Immature natural killer cell (primary cell): ENCODE results near the gene UGT1A7. TPM values are rescaled to one million over a fixed set of nuclear protein-coding genes. Genes with fewer than 3 reads are reported as not detected.

Source experiments
- DNase-seq, 3 donors: peaks; one replicate each; pipeline ENCODE4 v3.0.0; 2022; ENCODE audit warnings: mixed read lengths in 1 of 3
- H3K27ac Mint-ChIP-seq, 6 donors: one replicate each; pipeline ENCODE4 v1.8.0; 2020; ENCODE audit warnings: mixed read lengths in 6 of 6, mild to moderate bottlenecking in 5 of 6, inconsistent platforms in 4 of 6, moderate library complexity in 3 of 6
- H3K27me3 Mint-ChIP-seq, 3 donors: one replicate each; pipeline ENCODE4 v1.8.0; 2020 to 2021; ENCODE audit warnings: low read depth in 3 of 3, mild to moderate bottlenecking in 3 of 3, mixed read lengths in 3 of 3, moderate library complexity in 3 of 3, inconsistent platforms in 1 of 3
- H3K36me3 Mint-ChIP-seq, 3 donors: one replicate each; pipeline ENCODE4 v1.8.0; 2020; ENCODE audit warnings: mixed read lengths in 3 of 3, inconsistent platforms in 2 of 3, mild to moderate bottlenecking in 2 of 3
- H3K4me1 Mint-ChIP-seq, 2 donors: one replicate each; pipeline ENCODE4 v1.8.0; 2020; ENCODE audit warnings: inconsistent platforms in 2 of 2, mild to moderate bottlenecking in 2 of 2, mixed read lengths in 2 of 2, moderate library complexity in 1 of 2
- H3K4me3 Mint-ChIP-seq, 5 donors: one replicate each; pipeline ENCODE4 v1.8.0; 2020; ENCODE audit warnings: mild to moderate bottlenecking in 5 of 5, mixed read lengths in 5 of 5, inconsistent platforms in 3 of 5, moderate library complexity in 3 of 5
- H3K9me3 Mint-ChIP-seq, 6 donors: one replicate each; pipeline ENCODE4 v1.8.0; 2020; ENCODE audit warnings: mild to moderate bottlenecking in 6 of 6, mixed read lengths in 6 of 6, inconsistent platforms in 4 of 6, moderate library complexity in 3 of 6
- polyA plus RNA-seq, 3 donors: library from polyadenylated mRNA; unstranded; fragments of 300-500 nt; fragmentation: Illumina TruSeq; gene quantifications; one replicate each; pipeline ENCODE4 v1.2.3, GENCODE V29; 2021

UGT1A7 gene
- polyA plus RNA-seq, 3 donors from 2014 or later = not detected

DNA sequence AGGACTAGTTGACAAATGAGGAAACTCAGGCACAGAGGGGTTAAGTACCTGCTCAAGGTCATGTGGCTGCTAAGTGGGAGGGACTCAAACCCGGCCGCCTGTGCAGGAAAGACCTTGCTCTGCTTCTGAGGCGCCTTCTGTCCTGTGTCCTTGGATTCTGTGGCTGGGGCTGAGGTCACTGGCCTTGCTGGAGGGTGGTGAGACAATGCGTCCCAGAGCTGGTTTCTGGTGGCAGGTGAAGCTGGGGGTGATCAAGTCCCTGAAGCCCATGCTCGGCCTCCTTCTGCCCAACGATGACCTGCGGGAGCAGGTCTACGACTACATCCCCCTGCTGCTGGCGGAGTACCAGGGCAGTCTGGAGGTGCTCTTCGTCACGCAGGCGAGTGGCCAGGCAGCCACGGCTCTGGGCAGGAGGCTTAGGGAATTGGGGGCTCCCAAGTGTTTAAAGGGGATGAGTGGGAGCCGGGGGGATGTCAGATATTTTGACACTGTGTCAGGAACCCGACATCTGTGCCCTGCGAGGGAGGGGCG lies 112.5 kb downstream of the UGT1A7 start:
- no peak for DNase-seq
- Mint-ChIP-seq H3K27ac (no peak overlapping the region), H3K36me3 (no peaks in the 10 kb centered on the region), H3K4me3 (no peak overlapping the region), H3K27me3 (peaks cover 0 to 3% (median 2%) of the 10 kb centered on the region in 3 donors), H3K9me3 (no peaks in the 10 kb centered on the region), H3K4me1 (no peaks in the 10 kb centered on the region)

DNA sequence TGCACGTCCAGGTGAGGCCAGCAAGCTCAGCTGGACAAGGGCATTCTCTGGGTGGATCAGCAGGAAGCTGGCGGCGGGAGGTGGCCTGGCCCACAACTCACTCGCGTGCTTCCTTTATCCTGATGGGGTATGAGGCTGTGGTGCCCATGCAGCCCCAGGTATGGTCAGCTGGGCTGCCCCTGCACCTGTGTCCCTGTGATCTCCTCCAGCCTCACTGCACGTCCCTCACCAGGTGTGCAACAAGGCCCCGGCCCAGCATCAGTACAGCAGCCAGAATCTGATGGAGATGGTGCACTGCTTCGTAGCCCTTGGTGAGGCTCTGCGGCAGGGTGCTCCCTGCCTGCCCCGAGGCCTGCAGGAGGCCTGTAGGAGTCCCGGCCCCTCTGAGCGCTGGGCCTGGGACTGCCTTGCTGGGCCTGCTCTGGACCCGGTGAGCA lies 114.1 kb downstream of the UGT1A7 start:
- H3K9me3 Mint-ChIP-seq = no peaks in the 10 kb centered on the region
- no peak for DNase-seq
- no peak overlapping the region for H3K27ac Mint-ChIP-seq

DNA sequence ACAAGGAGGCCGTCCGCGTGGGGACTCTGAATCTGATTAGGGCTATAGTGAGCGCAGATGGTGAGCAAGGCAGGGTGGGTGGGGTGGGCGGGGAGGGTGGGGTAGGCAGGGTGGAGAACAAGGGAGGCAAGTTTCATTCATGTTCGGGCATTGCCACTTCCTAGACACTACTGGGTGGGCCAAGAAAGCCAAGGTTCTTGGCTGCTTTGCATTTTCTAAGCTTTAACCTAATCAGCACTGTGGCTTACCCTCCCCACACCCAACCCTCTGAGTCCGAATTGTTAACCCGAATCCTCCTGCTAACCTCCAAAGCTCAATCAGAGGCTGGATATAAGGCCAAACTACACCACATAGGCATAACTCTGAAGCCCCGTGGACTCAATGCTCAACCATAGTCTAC lies 114.6 kb downstream of the UGT1A7 start:
- Mint-ChIP-seq H3K36me3 (no peaks in the 10 kb centered on the region), H3K27me3 (peaks cover 0 to 6% (median 2%) of the 10 kb centered on the region in 3 donors), H3K4me1 (no peaks in the 10 kb centered on the region), H3K4me3 (no peak overlapping the region), H3K27ac (no peak overlapping the region), H3K9me3 (no peaks in the 10 kb centered on the region)
- no peak for DNase-seq

More for the DNA sequence above, 114.1 kb downstream of the UGT1A7 start:
- Mint-ChIP-seq H3K27me3 (peaks cover 0 to 6% (median 2%) of the 10 kb centered on the region in 3 donors), H3K36me3 (no peaks in the 10 kb centered on the region), H3K4me1 (no peaks in the 10 kb centered on the region), H3K4me3 (no peak overlapping the region)

DNA sequence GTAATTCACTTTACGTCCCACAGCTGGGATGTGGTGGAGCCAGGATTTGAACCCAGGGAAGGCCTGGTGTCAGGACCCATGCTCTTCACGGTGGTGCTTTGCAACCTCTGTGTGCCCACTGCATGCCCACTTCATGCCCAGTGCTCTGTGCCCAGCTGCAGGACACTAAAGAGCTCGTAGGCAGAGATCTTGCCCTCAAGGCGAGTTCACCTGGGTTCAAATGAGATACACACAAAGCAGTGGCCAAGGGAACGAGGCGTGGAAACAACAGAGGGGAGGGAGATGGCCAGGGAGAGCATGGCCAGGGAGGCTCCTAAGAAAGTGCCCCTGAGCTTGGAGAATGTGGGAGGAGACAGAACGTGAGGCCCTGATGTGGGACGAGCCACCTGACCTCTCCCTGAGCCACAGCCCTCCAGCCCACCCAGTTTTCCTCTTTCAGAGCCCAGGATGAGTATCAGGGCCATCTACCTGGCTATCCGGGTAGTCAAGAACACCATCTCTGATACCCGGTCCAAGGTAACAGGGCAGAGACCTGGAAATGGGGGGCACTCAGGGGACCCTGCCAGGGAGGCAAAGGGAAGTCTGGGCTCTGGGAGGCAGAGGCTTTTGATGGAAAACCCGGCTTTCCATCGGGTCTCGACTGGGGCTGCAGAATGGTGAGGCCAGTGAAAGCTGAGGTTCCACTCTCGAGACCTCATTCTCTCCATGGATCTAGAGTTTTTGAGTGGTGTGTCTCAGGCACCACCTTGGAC lies 116.8 kb downstream of the UGT1A7 start:
- Mint-ChIP-seq H3K4me1 (no peaks in the 10 kb centered on the region), H3K27me3 (peaks cover 0 to 4% (median 2%) of the 10 kb centered on the region in 3 donors), H3K27ac (peak overlapping the region in 1 of 6 donors; percentile 61), H3K36me3 (no peaks in the 10 kb centered on the region), H3K9me3 (no peaks in the 10 kb centered on the region), H3K4me3 (no peak overlapping the region)
- DNase-seq = no peak

DNA sequence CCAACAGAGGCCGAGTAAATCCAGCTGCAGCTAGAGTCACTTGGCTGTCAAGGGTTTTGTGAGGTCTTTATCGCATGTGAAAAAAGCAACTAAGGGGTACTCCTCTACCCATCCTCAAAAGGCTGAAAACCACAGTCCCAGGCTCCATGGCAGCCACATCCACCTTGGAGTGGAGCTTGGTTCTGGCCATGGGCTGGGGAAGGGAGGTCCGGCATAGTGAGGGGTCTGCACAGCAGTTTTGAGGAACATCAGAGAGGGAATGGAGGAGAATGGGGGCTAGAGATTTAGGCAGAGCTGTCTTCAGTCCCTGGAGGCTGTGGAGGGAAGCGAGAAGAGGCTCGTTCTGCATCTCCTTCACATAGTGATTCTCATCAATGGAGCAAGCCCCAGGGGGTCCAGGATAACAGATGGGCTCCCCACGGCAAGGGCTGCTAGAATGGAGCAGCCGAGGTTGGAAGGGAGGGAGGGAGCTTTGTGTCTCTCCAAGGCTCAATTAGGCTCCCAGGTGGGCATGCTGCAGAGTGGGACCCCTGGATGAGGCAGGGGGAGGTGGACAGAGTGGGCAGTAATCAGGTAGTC lies 117.5 kb downstream of the UGT1A7 start:
- no peak for DNase-seq
- Mint-ChIP-seq H3K9me3 (no peaks in the 10 kb centered on the region), H3K4me1 (no peaks in the 10 kb centered on the region), H3K4me3 (no peak overlapping the region), H3K36me3 (no peaks in the 10 kb centered on the region), H3K27me3 (peaks cover 0 to 4% (median 2%) of the 10 kb centered on the region in 3 donors), H3K27ac (no peak overlapping the region)

DNA sequence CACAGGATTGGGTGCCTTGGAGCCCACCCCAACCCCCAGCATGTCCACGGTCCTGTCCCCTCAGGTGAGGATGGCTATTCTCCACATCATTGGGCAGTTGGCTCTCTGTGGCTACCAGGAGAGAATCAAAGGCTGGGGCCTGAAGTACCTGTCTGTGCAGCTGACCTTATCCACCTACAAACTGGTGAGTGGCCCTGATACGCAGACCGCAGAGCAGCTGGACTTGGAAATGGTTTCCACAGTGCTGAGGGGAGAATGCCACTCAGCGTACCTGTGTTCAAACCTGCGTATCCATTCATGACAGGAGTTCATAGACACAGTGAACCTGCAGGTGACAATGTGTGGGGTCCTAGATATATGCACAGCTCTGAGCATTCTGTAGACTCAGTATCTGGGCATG lies 118.0 kb downstream of the UGT1A7 start:
- Mint-ChIP-seq H3K4me1 (no peaks in the 10 kb centered on the region), H3K4me3 (no peak overlapping the region), H3K27me3 (peaks cover 0 to 4% (median 2%) of the 10 kb centered on the region in 3 donors), H3K36me3 (no peaks in the 10 kb centered on the region), H3K9me3 (no peaks in the 10 kb centered on the region), H3K27ac (no peak overlapping the region)
- DNase-seq = no peak

DNA sequence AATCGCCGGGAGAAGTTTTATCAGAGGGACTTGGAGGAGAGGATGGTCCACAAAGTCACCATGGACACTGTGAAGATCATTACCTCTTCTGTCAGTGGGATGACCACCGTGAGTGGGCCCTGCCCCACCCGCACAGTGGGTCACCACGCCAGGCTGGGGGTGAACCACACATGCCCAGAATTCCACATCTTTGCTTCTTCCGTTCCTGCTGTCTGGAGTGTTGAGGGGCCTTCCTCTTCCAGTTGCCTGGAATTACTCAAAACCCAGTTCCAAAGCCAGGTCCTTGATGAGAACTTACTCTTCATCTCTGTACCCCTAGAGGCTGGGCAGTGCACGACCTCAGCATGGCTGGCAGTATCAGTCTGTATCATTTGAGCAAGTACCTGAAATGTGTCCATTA lies 118.5 kb downstream of the UGT1A7 start:
- no peaks in the 10 kb centered on the region for H3K4me1 Mint-ChIP-seq
- no peak overlapping the region for H3K4me3 Mint-ChIP-seq
- no peaks in the 10 kb centered on the region for H3K9me3 Mint-ChIP-seq
- H3K27me3 Mint-ChIP-seq = peaks cover 3 to 5% (median 4%) of the 10 kb centered on the region in 3 donors
- H3K36me3 Mint-ChIP-seq = no peaks in the 10 kb centered on the region
- DNase-seq = no peak
- H3K27ac Mint-ChIP-seq = no peak overlapping the region

DNA sequence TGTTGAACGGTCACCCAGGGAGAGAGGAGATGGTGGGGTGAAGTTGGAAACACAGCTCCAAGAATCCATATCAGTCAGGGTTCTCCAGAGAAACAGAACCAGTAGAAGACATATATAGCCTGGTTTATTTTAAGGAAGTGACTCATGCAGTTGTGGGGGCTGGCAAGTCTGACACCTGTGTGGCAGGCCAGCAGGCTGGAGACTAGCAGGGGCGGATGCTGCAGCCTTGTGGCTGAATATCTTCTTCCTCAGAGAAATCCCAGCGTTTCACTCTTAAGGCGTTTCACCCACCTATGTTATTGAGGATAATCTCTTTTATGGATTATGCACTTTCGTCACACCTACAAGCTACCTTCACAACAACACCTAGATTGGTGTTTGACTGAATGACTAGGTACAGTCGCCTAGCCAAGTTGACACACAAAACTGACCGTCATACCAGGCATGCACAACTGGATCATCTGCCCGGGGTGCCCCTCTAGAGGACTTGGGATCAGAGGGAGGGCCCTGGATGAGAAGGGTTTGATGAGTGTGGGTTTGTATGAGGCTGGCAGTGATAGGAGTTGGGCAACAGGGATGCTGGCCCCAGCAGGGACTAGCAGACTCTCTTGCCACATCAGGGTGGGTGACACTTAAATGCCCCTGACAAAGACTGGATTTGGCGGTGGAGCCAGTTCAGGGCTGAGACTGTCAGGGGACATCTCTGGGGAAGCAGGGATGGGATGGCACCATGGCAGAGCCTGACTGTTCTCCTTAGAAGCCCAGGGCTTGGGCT lies 119.8 kb downstream of the UGT1A7 start:
- no peaks in the 10 kb centered on the region for H3K4me1 Mint-ChIP-seq
- no peaks in the 10 kb centered on the region for H3K9me3 Mint-ChIP-seq
- no peak overlapping the region for H3K4me3 Mint-ChIP-seq
- no peaks in the 10 kb centered on the region for H3K36me3 Mint-ChIP-seq
- H3K27ac Mint-ChIP-seq = no peak overlapping the region
- no peak for DNase-seq
- peaks cover 4 to 5% (median 5%) of the 10 kb centered on the region in 3 donors for H3K27me3 Mint-ChIP-seq

DNA sequence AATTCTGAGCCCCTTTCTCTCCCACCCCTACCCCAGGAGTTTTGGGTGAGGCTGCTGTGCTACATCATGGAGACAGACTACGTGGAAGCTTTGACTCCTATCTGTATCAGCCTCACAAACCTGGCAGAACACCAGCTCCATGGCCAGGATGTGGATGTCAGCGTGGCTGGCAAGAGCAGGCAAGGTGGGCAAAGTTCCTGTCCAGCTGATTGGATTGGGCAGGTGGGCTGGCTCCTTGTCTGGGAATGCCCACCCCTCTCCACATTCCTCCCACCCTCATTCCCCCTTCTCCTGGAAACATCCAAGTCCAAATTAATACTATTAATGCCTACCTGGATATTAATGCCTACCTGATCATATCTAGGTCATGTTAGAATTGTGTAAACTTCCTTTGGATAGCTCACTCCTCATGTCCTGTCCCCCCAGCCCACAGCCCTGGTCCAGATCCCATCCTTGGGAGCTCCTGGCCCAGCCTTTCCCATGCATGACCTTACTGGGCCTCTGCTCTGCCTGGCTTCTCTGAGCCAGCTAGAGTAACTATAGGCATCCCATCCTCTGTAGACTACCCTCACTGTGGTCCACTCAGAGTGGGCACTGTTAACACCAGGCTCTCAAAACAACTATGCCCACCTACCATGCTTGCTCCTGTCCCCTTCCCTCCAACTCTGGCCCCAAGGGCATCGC lies 120.6 kb downstream of the UGT1A7 start:
- H3K4me1 Mint-ChIP-seq = no peaks in the 10 kb centered on the region
- no peak overlapping the region for H3K27ac Mint-ChIP-seq
- H3K27me3 Mint-ChIP-seq = peaks cover 4 to 5% (median 5%) of the 10 kb centered on the region in 3 donors

DNA sequence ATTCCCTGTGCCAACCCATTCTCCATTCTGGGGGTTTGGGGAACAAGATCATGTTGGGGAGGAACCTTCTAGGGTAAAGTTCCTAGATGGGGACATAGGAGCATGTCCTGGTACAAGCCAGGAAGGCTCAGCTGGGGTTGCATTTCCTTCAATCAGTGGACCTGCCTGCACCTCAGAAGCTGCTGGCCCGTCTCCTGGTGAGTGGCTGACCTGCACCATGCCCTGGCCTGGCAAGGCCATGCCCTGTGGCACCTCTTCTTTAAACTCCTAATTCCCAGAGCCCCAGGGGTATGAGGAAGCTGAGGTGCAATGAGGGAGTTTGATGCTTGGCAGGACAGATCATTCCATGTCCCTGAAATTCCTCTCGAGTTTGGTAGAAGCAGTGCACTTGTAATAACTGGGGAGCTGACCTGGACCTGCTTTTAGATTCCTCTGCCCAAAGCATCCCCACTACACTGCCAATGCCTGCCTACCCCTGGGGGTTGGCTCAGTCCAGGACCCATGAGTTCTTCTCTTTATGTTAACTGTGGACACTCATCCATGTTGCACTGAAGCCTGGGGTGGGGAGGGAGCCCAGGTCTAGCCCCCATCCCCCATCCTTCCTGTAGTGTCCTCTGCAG lies 121.7 kb downstream of the UGT1A7 start:
- no peaks in the 10 kb centered on the region for H3K9me3 Mint-ChIP-seq
- H3K36me3 Mint-ChIP-seq = no peaks in the 10 kb centered on the region
- DNase-seq = no peak
- no peak overlapping the region for H3K4me3 Mint-ChIP-seq
- no peaks in the 10 kb centered on the region for H3K4me1 Mint-ChIP-seq
- H3K27me3 Mint-ChIP-seq = peaks cover 4 to 5% (median 5%) of the 10 kb centered on the region in 3 donors
- H3K27ac Mint-ChIP-seq = no peak overlapping the region

More for the DNA sequence above, 120.6 kb downstream of the UGT1A7 start:
- Mint-ChIP-seq H3K4me3 (no peak overlapping the region), H3K9me3 (no peaks in the 10 kb centered on the region), H3K36me3 (no peaks in the 10 kb centered on the region)
- DNase-seq = no peak

DNA sequence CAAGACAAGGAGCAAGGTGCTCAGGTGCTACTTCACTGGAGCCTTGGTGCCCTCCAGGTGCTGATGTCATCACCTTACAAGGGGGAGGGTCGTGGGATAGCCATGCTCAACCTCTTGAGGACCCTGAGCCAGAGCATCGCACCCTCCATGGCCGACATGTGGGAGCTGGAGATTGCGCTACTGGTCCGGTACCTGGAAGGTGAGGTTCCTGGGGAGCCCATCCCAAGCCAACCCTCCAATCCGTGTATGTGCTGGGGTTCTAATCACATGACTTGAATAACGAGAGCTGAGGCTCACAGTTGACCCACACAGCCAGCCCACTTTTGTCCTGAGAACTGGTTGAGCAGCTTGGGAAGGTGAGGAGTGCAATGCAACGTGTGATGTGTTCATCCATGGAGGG lies 122.3 kb downstream of the UGT1A7 start:
- H3K27me3 Mint-ChIP-seq = peaks cover 5 to 9% (median 5%) of the 10 kb centered on the region in 3 donors
- H3K4me3 Mint-ChIP-seq = no peak overlapping the region
- no peak overlapping the region for H3K27ac Mint-ChIP-seq

DNA sequence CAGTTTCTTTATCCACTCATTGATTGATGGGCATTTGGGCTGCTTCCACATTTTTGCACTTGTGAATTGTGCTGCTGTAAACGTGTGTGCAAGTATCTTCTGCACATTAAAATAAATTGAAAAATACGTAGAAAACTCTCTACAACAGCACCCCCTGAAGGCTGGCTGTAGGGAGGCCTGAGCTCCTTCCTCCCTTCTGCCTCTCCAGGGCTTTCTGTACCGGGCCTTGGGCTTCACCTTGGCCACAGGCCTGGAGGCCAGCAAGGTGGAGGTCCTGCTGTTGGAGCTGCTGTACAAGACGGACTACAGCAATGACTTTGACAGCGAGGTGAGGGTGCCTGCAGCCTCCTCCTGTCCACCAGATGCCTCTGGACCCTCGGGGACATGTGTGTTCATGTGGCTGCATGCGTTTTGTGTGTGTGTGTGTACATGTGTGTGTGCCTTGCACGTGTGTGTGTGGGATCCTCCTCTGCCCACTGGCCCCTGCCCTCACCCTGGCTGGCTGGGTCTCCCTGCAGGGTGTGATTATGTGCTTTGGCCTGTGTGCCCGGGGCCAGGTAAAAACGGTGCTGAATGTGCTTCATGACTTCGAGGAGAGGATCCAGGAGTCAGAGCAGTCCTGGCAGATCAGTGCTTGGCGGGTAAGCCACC lies 125.6 kb downstream of the UGT1A7 start:
- DNase-seq = no peak
- Mint-ChIP-seq H3K9me3 (no peaks in the 10 kb centered on the region), H3K4me1 (no peaks in the 10 kb centered on the region), H3K27ac (no peak overlapping the region), H3K36me3 (no peaks in the 10 kb centered on the region), H3K27me3 (peaks cover 3 to 16% (median 5%) of the 10 kb centered on the region in 3 donors), H3K4me3 (no peak overlapping the region)

More for the DNA sequence above, 122.3 kb downstream of the UGT1A7 start:
- Mint-ChIP-seq H3K9me3 (no peaks in the 10 kb centered on the region), H3K4me1 (no peaks in the 10 kb centered on the region), H3K36me3 (no peaks in the 10 kb centered on the region)
- no peak for DNase-seq
